ENCODE results near the gene ALDOC.
"Not testable (repeated sequence)": the region's sequence is repeated elsewhere in the genome, so short reads cannot be mapped to it uniquely, and the experiment has no call there.

ALDOC gene

DNA sequence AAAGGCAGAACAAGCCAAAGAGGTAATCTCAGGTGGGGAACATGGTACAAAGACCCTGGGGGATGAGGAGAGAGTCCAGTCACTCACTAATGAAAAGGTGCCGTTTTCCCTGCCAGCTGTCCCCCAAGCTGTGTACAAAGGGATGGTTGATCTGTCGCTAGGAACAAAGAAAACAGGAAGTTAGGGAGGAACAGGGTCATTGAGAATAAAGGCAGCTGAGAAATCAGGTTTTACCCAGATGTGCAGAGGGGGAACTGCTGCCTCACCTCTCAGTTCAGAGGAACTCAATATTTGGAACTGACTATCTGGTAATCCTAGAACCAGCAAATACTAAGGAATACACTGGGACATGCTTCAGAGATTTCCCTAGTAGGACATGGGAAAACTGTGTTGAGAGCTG, 35.8 kb upstream of the ALDOC start:
- Histone ChIP-seq H3K27ac (ENCODE audit: low read depth, low read length) (no peak overlapping the region), H3K4me3 (ENCODE audit: low read depth, low read length) (no peak overlapping the region), H3K9ac (ENCODE audit: low read depth, low read length) (no peak overlapping the region), H3K36me3 (ENCODE audit: control insufficient read depth, insufficient read depth, low read length) (peaks cover 94% of the 10 kb centered on the region), H3K9me3 (ENCODE audit: control insufficient read depth, insufficient read depth, low read length) (no peaks in the 10 kb centered on the region), H3K27me3 (ENCODE audit: control insufficient read depth, insufficient read depth, low read length) (no peaks in the 10 kb centered on the region), H3K4me1 (ENCODE audit: control insufficient read depth, insufficient read depth, low read length) (no peaks in the 10 kb centered on the region)

DNA sequence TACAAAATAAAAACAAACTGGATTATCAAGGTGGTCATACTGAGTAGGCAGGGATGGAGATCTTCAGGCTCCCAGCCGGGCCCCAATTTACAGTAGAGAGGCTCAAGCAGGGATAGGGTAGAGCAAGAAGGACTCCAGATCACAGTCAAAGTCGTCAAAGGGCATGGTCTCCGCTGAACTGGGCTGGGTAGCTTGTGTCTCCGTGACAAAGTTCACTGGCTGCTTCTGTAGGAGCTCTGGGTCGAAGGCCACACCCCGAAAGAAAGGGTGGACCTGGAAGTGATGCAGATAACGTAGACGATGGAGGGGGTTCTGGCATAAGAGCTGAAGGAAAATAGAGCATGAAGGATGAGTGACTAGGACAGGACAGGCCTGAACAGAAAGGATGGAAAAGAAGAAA, 33.7 kb upstream of the ALDOC start:
- Histone ChIP-seq H3K9me3 (ENCODE audit: control insufficient read depth, insufficient read depth, low read length) (no peaks in the 10 kb centered on the region), H3K27me3 (ENCODE audit: control insufficient read depth, insufficient read depth, low read length) (no peaks in the 10 kb centered on the region), H3K4me3 (ENCODE audit: low read depth, low read length) (no peak overlapping the region), H3K36me3 (ENCODE audit: control insufficient read depth, insufficient read depth, low read length) (peaks cover 85% of the 10 kb centered on the region), H3K4me1 (ENCODE audit: control insufficient read depth, insufficient read depth, low read length) (no peaks in the 10 kb centered on the region), H3K27ac (ENCODE audit: low read depth, low read length) (no peak overlapping the region), H3K9ac (ENCODE audit: low read depth, low read length) (no peak overlapping the region)

- H3K27ac ChIP-seq (ENCODE audit: low read depth, low read length), result not testable (repeated sequence)
- H3K36me3 ChIP-seq (ENCODE audit: control insufficient read depth, insufficient read depth, low read length), result peaks cover 26% of the 10 kb centered on the region
These were observed 27.3 kb upstream of the ALDOC start for GRCh38 chr17:28604031-28604430.

DNA sequence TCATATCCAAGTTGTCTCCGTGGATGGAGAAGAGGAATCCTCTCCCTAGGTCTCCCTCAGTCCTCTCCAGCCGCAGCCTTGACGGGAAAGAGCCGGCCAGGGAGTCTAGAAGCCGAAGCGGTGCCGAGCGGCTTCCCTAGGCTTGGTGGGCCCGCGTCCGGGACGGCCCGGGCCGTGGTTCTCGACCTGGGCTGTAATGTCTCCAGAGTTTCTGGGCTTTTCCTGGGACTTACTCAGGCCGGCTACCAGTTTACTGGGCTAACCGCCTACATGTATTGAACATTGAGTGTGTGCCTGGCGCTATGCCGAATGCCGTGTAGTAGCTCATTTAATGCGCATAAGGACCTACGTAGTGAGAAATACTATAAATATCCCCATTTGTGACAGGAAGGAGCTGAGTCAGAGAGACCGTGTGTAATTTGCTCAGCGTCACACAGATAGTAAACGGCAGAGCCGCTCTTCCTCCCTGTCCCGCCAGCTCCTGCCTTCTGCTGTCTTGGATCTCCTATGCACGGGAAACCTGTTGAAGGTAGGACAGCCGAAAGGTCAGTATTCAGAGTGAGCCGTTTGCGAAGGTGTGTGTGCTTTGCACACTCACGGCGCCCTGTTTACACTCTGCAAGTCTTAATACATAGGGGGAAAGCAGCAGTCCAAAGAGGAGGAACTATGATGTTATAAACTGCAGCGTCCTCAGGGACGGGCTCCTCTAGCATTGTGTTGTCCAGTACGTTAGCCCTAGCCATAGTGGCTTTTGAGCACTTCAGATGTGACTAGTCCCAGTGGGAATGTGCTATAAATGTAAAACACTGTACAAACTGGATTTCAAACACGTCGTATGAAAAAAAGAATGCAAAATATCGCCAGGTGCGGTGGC, 22.9 kb upstream of the ALDOC start:
- Histone ChIP-seq H3K4me1 (ENCODE audit: control insufficient read depth, insufficient read depth, low read length) (peaks cover 12% of the 10 kb centered on the region; the same call in 1 of the 2 replicates), H3K27ac (ENCODE audit: low read depth, low read length) (peak overlapping the region; percentile 92), H3K4me3 (ENCODE audit: low read depth, low read length) (peak overlapping the region; percentile 93), H3K9ac (ENCODE audit: low read depth, low read length) (peak overlapping the region; percentile 27; the same call in 1 of the 2 replicates), H3K9me3 (ENCODE audit: control insufficient read depth, insufficient read depth, low read length) (no peaks in the 10 kb centered on the region), H3K36me3 (ENCODE audit: control insufficient read depth, insufficient read depth, low read length) (peaks cover 19% of the 10 kb centered on the region), H3K27me3 (ENCODE audit: control insufficient read depth, insufficient read depth, low read length) (no peaks in the 10 kb centered on the region)

More at GRCh38 chr17:28604031-28604430, 27.3 kb upstream of the ALDOC start:
- not testable (repeated sequence) for H3K9ac ChIP-seq (ENCODE audit: low read depth, low read length); H3K4me3 ChIP-seq (ENCODE audit: low read depth, low read length); H3K4me1 ChIP-seq (ENCODE audit: control insufficient read depth, insufficient read depth, low read length); H3K27me3 ChIP-seq (ENCODE audit: control insufficient read depth, insufficient read depth, low read length); H3K9me3 ChIP-seq (ENCODE audit: control insufficient read depth, insufficient read depth, low read length)

DNA sequence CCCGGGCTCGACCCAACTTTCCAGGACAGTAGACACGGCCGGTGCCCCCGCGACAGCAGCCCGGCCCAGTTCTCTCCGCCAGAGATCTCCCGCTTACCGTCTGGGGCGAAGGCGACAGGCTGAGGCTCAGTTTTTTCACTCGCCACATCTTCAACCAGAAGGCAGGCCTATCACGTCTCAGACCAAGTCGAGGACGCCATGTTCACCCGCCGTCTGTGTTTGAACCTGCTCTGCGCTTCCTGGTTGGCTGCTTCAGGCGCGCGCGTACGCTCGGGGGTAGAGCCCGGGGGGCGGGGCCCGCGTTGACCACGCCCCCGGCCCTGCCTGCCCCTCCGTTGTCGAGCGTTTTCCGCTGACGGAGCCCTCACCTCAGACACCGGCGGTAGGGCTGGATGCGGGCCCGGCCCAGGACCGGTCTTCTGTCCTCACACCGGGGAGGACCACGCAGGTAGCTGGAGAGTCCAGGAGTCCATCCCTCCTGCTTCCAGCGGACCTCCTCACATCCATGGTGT, 22.2 kb upstream of the ALDOC start, which contains the start of gene SPAG5:
TSS of gene SPAG5 (minus strand) at position 227 of the 512 bp plus-strand sequence. CDS start at position 148, 79 bp downstream.
- H3K4me3 ChIP-seq (ENCODE audit: low read depth, low read length), result peak within 1 kb of the TSS; percentile 93
- H3K4me1 ChIP-seq (ENCODE audit: control insufficient read depth, insufficient read depth, low read length), result peaks cover 12% of the 10 kb centered on the region; the same call in 1 of the 2 replicates
- peak within 1 kb of the TSS; percentile 95 for H3K9ac ChIP-seq (ENCODE audit: low read depth, low read length)
- peaks cover 24% of the 10 kb centered on the region for H3K36me3 ChIP-seq (ENCODE audit: control insufficient read depth, insufficient read depth, low read length)
- no peaks in the 10 kb centered on the region for H3K27me3 ChIP-seq (ENCODE audit: control insufficient read depth, insufficient read depth, low read length)
- H3K9me3 ChIP-seq (ENCODE audit: control insufficient read depth, insufficient read depth, low read length), result no peaks in the 10 kb centered on the region
- H3K27ac ChIP-seq (ENCODE audit: low read depth, low read length), result peak within 1 kb of the TSS; percentile 92

- peak overlapping the region; percentile 93 for H3K4me3 ChIP-seq (ENCODE audit: low read depth, low read length)
- H3K36me3 ChIP-seq (ENCODE audit: control insufficient read depth, insufficient read depth, low read length), result peaks cover 28% of the 10 kb centered on the region
- H3K27ac ChIP-seq (ENCODE audit: low read depth, low read length), result peak overlapping the region; percentile 92
- H3K4me1 ChIP-seq (ENCODE audit: control insufficient read depth, insufficient read depth, low read length), result peaks cover 12% of the 10 kb centered on the region; the same call in 1 of the 2 replicates
- peak overlapping the region; percentile 95 for H3K9ac ChIP-seq (ENCODE audit: low read depth, low read length)
- no peaks in the 10 kb centered on the region for H3K27me3 ChIP-seq (ENCODE audit: control insufficient read depth, insufficient read depth, low read length)
- no peaks in the 10 kb centered on the region for H3K9me3 ChIP-seq (ENCODE audit: control insufficient read depth, insufficient read depth, low read length)
These were observed 21.7 kb upstream of the ALDOC start for GRCh38 chr17:28598389-28598788.

- Histone ChIP-seq H3K36me3 (ENCODE audit: control insufficient read depth, insufficient read depth, low read length) (peaks cover 34% of the 10 kb centered on the region), H3K4me3 (ENCODE audit: low read depth, low read length) (peak overlapping the region; percentile 93), H3K4me1 (ENCODE audit: control insufficient read depth, insufficient read depth, low read length) (peaks cover 12% of the 10 kb centered on the region; the same call in 1 of the 2 replicates), H3K27me3 (ENCODE audit: control insufficient read depth, insufficient read depth, low read length) (no peaks in the 10 kb centered on the region), H3K9ac (ENCODE audit: low read depth, low read length) (peak overlapping the region; percentile 95), H3K9me3 (ENCODE audit: control insufficient read depth, insufficient read depth, low read length) (no peaks in the 10 kb centered on the region), H3K27ac (ENCODE audit: low read depth, low read length) (peak overlapping the region; percentile 92)
These were observed 21.1 kb upstream of the ALDOC start for GRCh38 chr17:28597606-28598383.

- Histone ChIP-seq H3K36me3 (ENCODE audit: control insufficient read depth, insufficient read depth, low read length) (peaks cover 83% of the 10 kb centered on the region), H3K27me3 (ENCODE audit: control insufficient read depth, insufficient read depth, low read length) (no peaks in the 10 kb centered on the region), H3K9me3 (ENCODE audit: control insufficient read depth, insufficient read depth, low read length) (no peaks in the 10 kb centered on the region), H3K4me3 (ENCODE audit: low read depth, low read length) (no peak overlapping the region), H3K27ac (ENCODE audit: low read depth, low read length) (no peak overlapping the region), H3K4me1 (ENCODE audit: control insufficient read depth, insufficient read depth, low read length) (no peaks in the 10 kb centered on the region), H3K9ac (ENCODE audit: low read depth, low read length) (no peak overlapping the region)
These were observed 15.6 kb upstream of the ALDOC start for GRCh38 chr17:28592260-28592659.

GRCh38 chr17:28585851-28586250, 9.2 kb upstream of the ALDOC start:
- no peak overlapping the region for H3K9ac ChIP-seq (ENCODE audit: low read depth, low read length)
- H3K9me3 ChIP-seq (ENCODE audit: control insufficient read depth, insufficient read depth, low read length), result no peaks in the 10 kb centered on the region
- H3K4me3 ChIP-seq (ENCODE audit: low read depth, low read length), result no peak overlapping the region
- H3K27me3 ChIP-seq (ENCODE audit: control insufficient read depth, insufficient read depth, low read length), result no peaks in the 10 kb centered on the region
- H3K27ac ChIP-seq (ENCODE audit: low read depth, low read length), result no peak overlapping the region
- no peaks in the 10 kb centered on the region for H3K4me1 ChIP-seq (ENCODE audit: control insufficient read depth, insufficient read depth, low read length)
- peaks cover 93% of the 10 kb centered on the region for H3K36me3 ChIP-seq (ENCODE audit: control insufficient read depth, insufficient read depth, low read length)

- Histone ChIP-seq H3K4me1 (ENCODE audit: control insufficient read depth, insufficient read depth, low read length) (no peaks in the 10 kb centered on the region), H3K9me3 (ENCODE audit: control insufficient read depth, insufficient read depth, low read length) (no peaks in the 10 kb centered on the region), H3K4me3 (ENCODE audit: low read depth, low read length) (no peak overlapping the region), H3K36me3 (ENCODE audit: control insufficient read depth, insufficient read depth, low read length) (peaks cover 93% of the 10 kb centered on the region), H3K27ac (ENCODE audit: low read depth, low read length) (no peak overlapping the region), H3K9ac (ENCODE audit: low read depth, low read length) (no peak overlapping the region), H3K27me3 (ENCODE audit: control insufficient read depth, insufficient read depth, low read length) (no peaks in the 10 kb centered on the region)
These were observed 7.7 kb upstream of the ALDOC start for GRCh38 chr17:28584434-28584833.

Data from HUES48 (cell line).